Mucosa of descending colon (tissue), 3 donors: ENCODE data around the gene ZNF718. TPM values are rescaled to one million over a fixed set of nuclear protein-coding genes. Genes with fewer than 3 reads are reported as not detected.
"Not testable (repeated sequence)": the region's sequence is repeated elsewhere in the genome, so short reads cannot be mapped to it uniquely, and the experiment has no call there.

ENCODE experiments used
- ATAC-seq: fragments of 200-7000 bp; cut with Tn5 transposase; one replicate; pipeline ENCODE4 v1.9.1; 2020; ENCODE audit warnings: mild to moderate bottlenecking, moderate library complexity
- DNase-seq, 3 donors: peaks; one replicate each; pipeline ENCODE4 v3.0.0-alpha.2; 2020
- H3K36me3 ChIP-seq: fragments of 200-600 bp; one replicate; pipeline ENCODE4 v1.8.0; 2021; ENCODE audit warnings: low read depth, mild to moderate bottlenecking
- H3K4me1 ChIP-seq: fragments of 200-600 bp; one replicate; pipeline ENCODE4 v1.8.0; 2021; ENCODE audit warnings: low read depth, mild to moderate bottlenecking
- H3K4me3 ChIP-seq: fragments of 200-600 bp; one replicate; pipeline ENCODE4 v1.8.0; 2021; ENCODE audit warnings: mild to moderate bottlenecking
- H3K9me3 ChIP-seq: fragments of 200-600 bp; one replicate; pipeline ENCODE4 v1.8.0; 2021; ENCODE audit warnings: mild to moderate bottlenecking
- intact Hi-C, 2 donors: fragments of 100-400 bp; cut with DNase I in 1 of 2; cut with micrococcal nuclease in 1 of 2; formaldehyde crosslinking; loops; one replicate each; pipeline versions ENCODE4 v1.11.0 to v1.11.1; 2022; cut with DNase I, micrococcal nuclease
- total RNA-seq, 3 donors: library from RNA; stranded (reverse); fragmentation: NEBNext Ultra II Directional in 2 of 3; extraction: Animal tissue kit (Norgen Biotek cat#: 25700) in 2 of 3; gene quantifications; one replicate each; pipeline versions ENCODE4 v1.2.1 to v1.2.4, GENCODE V29; 2021 to 2023
- TF ChIP-seq, protein P1 (sequence below): fragments of 200-600 bp; IDR thresholded peaks from one replicate; pipeline ENCODE4 v1.8.0; 2022; ENCODE audit warnings: antibody characterized with exemption, mild to moderate bottlenecking
- donor health status: DM: no; HTN: no; CAD: no; lungs with moderate emphysema.
- donor health status: DM: no; HTN: no; CAD: no.
- donor health status: DM: no; HTN: yes; CAD: no.

ZNF718 gene
- total RNA-seq, 3 donors from 2014 or later, result 5.2 to 7.4 (median 6.4) TPM

DNA sequence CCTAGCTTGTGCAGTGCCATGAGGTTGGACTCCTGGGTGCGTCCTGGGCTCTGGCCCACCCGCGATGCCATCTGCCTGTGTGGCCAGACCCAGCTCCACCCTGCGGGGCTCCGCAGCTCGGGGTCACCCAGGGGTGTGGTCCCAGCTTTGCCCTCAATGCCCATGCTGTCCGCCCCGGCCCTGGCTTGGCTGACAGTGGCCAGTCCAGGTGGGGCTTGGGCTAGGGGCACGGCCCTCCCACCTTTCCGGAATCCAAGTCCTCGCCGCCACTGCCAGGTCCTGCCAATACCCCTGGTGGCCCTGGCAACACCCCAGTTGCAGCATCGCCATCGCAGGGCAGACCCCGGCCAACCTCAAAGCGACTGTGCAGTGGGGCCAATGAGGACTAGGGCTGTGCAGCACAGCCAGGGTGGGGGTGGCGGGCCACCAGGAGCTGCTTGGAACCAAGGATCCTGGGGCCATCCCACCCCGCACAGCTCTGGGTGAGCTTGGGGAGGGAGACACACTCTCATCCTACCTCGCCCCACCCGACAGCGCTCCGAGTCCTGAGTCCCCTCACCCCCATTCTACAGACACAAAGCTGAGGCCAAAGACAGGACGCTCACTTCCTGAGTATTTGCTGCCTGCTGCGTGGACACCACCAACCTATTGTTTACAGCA lies 80.9 kb downstream of the ZNF718 start:
- no peak for DNase-seq
- no peaks in the 10 kb centered on the region for H3K4me1 ChIP-seq
- H3K9me3 ChIP-seq, result peaks cover 79% of the 10 kb centered on the region
- TF ChIP-seq, protein P1, sequence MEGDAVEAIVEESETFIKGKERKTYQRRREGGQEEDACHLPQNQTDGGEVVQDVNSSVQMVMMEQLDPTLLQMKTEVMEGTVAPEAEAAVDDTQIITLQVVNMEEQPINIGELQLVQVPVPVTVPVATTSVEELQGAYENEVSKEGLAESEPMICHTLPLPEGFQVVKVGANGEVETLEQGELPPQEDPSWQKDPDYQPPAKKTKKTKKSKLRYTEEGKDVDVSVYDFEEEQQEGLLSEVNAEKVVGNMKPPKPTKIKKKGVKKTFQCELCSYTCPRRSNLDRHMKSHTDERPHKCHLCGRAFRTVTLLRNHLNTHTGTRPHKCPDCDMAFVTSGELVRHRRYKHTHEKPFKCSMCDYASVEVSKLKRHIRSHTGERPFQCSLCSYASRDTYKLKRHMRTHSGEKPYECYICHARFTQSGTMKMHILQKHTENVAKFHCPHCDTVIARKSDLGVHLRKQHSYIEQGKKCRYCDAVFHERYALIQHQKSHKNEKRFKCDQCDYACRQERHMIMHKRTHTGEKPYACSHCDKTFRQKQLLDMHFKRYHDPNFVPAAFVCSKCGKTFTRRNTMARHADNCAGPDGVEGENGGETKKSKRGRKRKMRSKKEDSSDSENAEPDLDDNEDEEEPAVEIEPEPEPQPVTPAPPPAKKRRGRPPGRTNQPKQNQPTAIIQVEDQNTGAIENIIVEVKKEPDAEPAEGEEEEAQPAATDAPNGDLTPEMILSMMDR, result no peak
- intact Hi-C loops, result no loop called here
- no peaks in the 10 kb centered on the region for H3K36me3 ChIP-seq
- no peak for ATAC-seq
- H3K4me3 ChIP-seq, result no peak overlapping the region

- TF ChIP-seq, protein P1, result no peak
- H3K36me3 ChIP-seq, result no peaks in the 10 kb centered on the region
- intact Hi-C loops, result no loop called here
- no peak overlapping the region for H3K4me3 ChIP-seq
- DNase-seq (no peak), ATAC-seq (no peak)
- H3K4me1 ChIP-seq, result no peaks in the 10 kb centered on the region
- peaks cover 77% of the 10 kb centered on the region for H3K9me3 ChIP-seq
Observed at GRCh38 chr4:206054-206453, 81.8 kb downstream of the ZNF718 start.

GRCh38 chr4:208416-209096 lies 84.3 kb downstream of the ZNF718 start:
- H3K9me3 ChIP-seq, result peaks cover 71% of the 10 kb centered on the region
- H3K4me1 ChIP-seq, H3K36me3 ChIP-seq, DNase-seq, intact Hi-C loops, ATAC-seq, H3K4me3 ChIP-seq: not testable (repeated sequence)

GRCh38 chr4:211033-211511 lies 86.8 kb downstream of the ZNF718 start:
- H3K4me3 ChIP-seq, result no peak overlapping the region
- intact Hi-C loops, result no loop called here
- no peaks in the 10 kb centered on the region for H3K36me3 ChIP-seq
- ATAC-seq, result no peak
- no peaks in the 10 kb centered on the region for H3K4me1 ChIP-seq
- TF ChIP-seq, protein P1, result no peak
- H3K9me3 ChIP-seq, result peaks cover 63% of the 10 kb centered on the region
- no peak for DNase-seq

GRCh38 chr4:212438-213188 lies 88.3 kb downstream of the ZNF718 start:
- peaks cover 54% of the 10 kb centered on the region for H3K9me3 ChIP-seq
- H3K36me3 ChIP-seq, result no peaks in the 10 kb centered on the region

DNA sequence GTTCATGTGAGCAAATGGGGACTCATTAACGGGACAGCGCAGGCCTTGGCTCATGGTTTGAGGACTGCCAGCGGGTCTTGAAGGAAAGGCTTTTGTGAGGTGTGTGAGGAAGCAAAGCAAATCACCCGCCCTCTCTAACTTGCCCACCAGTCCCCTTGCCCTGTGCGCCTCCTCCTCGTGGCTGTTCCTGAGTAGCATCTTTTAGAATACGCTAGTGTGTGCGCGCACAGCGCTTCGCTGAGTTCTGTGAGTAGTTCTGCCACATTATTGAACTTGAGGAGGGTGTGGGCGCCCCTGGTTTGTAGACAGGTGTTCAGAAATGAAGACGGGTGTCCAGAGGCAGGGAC lies 88.9 kb downstream of the ZNF718 start:
- H3K4me1 ChIP-seq, H3K36me3 ChIP-seq, DNase-seq, H3K4me3 ChIP-seq, intact Hi-C loops, ATAC-seq: not testable (repeated sequence)
- H3K9me3 ChIP-seq, result peaks cover 49% of the 10 kb centered on the region

More at GRCh38 chr4:212438-213188, 88.3 kb downstream of the ZNF718 start:
- intact Hi-C loops, result no loop called here
- no peaks in the 10 kb centered on the region for H3K4me1 ChIP-seq
- H3K4me3 ChIP-seq, result no peak overlapping the region
- TF ChIP-seq, protein P1, result no peak
- ATAC-seq, result peak; percentile 46
- peak in 2 of 3 donors; percentile 30 to 38 for DNase-seq

Other genes starting within 250 kb of the ZNF718 start
- 10 to 100 TPM in 2 of 3 donors, 1 to 10 TPM in 1; 10.0 to 24.3 (median 17.5) TPM for gene ZNF595, start 71.2 kb upstream of the ZNF718 start, total RNA-seq
- not detected for gene ZNF732, start 181.0 kb downstream of the ZNF718 start, total RNA-seq
- 10 to 100 TPM; 21.1 to 27.6 (median 23.9) TPM for gene ZNF141, start 213.3 kb downstream of the ZNF718 start, total RNA-seq